Spleen (tissue), 11 donors: ENCODE data around the gene LTC4S. TPM values are rescaled to one million over a fixed set of nuclear protein-coding genes. Genes with fewer than 3 reads are reported as not detected.

Source experiments
- DNase-seq: peaks from one replicate; pipeline ENCODE4 v3.0.0-alpha.2; 2020
- H3K27ac ChIP-seq, 8 donors: fragments of 200-600 bp; sonication (generic) in 7 of 8; 1 replicate in 4 of 8; 2 replicates in 4 of 8; pipeline versions ENCODE4 v1.5.0 to v1.8.0; 2016 to 2021; ENCODE audit warnings: inconsistent platforms in 4 of 8, mild to moderate bottlenecking in 4 of 8, moderate library complexity in 1 of 8
- H3K27me3 ChIP-seq, 7 donors: fragments of 200-600 bp; sonication (generic) in 6 of 7; replicated peaks in 1 of 7; 1 replicate in 4 of 7; 2 replicates in 3 of 7; pipeline versions ENCODE4 v1.5.0 to v1.8.0; 2016 to 2021; ENCODE audit warnings: inconsistent platforms in 3 of 7, mild to moderate bottlenecking in 1 of 7
- H3K36me3 ChIP-seq, 6 donors: fragments of 200-600 bp; sonication (generic) in 5 of 6; 1 replicate in 4 of 6; 2 replicates in 2 of 6; pipeline versions ENCODE4 v1.5.0 to v1.8.0; 2016 to 2021; ENCODE audit warnings: inconsistent platforms in 2 of 6
- H3K4me1 ChIP-seq, 6 donors: fragments of 200-600 bp; sonication (generic) in 5 of 6; 1 replicate in 3 of 6; 2 replicates in 3 of 6; pipeline versions ENCODE4 v1.5.0 to v1.8.0; 2016 to 2021; ENCODE audit warnings: inconsistent platforms in 3 of 6
- H3K4me3 ChIP-seq, 8 donors: fragments of 200-600 bp; sonication (generic) in 7 of 8; 1 replicate in 4 of 8; 2 replicates in 4 of 8; pipeline versions ENCODE4 v1.5.0 to v1.8.0; 2016 to 2021; ENCODE audit warnings: inconsistent platforms in 4 of 8, mild to moderate bottlenecking in 4 of 8, moderate library complexity in 2 of 8
- H3K9me3 ChIP-seq, 8 donors: fragments of 200-600 bp; sonication (generic) in 7 of 8; 1 replicate in 4 of 8; 2 replicates in 4 of 8; pipeline versions ENCODE4 v1.5.0 to v1.8.0; 2016 to 2021; ENCODE audit warnings: inconsistent platforms in 4 of 8
- CTCF ChIP-seq, 11 experiments: fragments of 200-600 bp in 7 of 11; fragments of 450-650 bp in 4 of 11; sonication (generic) in 4 of 11; IDR thresholded peaks in 8 of 11; conservative IDR thresholded peaks in 3 of 11; 1 replicate in 7 of 11; 2 replicates in 4 of 11; pipeline versions ENCODE4 v1.4.0 to v1.8.0; 2016 to 2021; ENCODE audit warnings: antibody characterized with exemption in 11 of 11, inconsistent platforms in 4 of 11, mild to moderate bottlenecking in 1 of 11
- POLR2A ChIP-seq, 3 donors: fragments of 450-650 bp; IDR thresholded peaks; one replicate each; pipeline ENCODE4 v1.5.1; 2017; ENCODE audit warnings: antibody characterized with exemption in 3 of 3, mild to moderate bottlenecking in 1 of 3
- POLR2AphosphoS5 ChIP-seq, 3 donors: sonication (generic); formaldehyde crosslinking; IDR thresholded peaks; one replicate each; pipeline ENCODE4 v1.5.1; 2017; ENCODE audit warnings: antibody characterized with exemption in 3 of 3
- WGBS, 5 donors: extraction: QIAGEN DNeasy Blood & Tissue Kit in 3 of 5; methylation state at CpG; one replicate each; pipeline versions ENCODE4 v1.1.5 to v1.1.7; 2013 to 2018; 5-methylcytosine and 5-hydroxymethylcytosine counted together
- intact Hi-C: fragments of 100-400 bp; cut with DNase I; formaldehyde crosslinking; loops from one replicate; pipeline ENCODE4 v1.15.0; 2023; ENCODE audit warnings: low total_unique reads
- polyA plus RNA-seq, 3 donors: library from polyadenylated mRNA; stranded (reverse); fragments of 200-250 nt; gene quantifications; one replicate each; pipeline ENCODE4 v1.2.1, GENCODE V29; 2013
- total RNA-seq, 7 donors: library from RNA; depleted of rRNA in 3 of 7; stranded (reverse); fragments of >200 nt in 3 of 7; fragmentation: NEBNext Ultra II Directional in 4 of 7; extraction: Animal tissue kit (Norgen Biotek cat#: 25700) in 4 of 7; gene quantifications; one replicate each; pipeline versions ENCODE4 v1.1.0 to v1.2.1, GENCODE V29; 2016 to 2021
- donor health status: healthy with polysubstance abuse.
- donor health status: DM: no; HTN: no; CAD: no; lungs with moderate emphysema.
- donor health status: DM: no; HTN: no; CAD: no.
- donor health status: Bipolar disorder and iron deficiency.
- donor health status: healthy.
- donor health status: DM: no; HTN: no; CAD: no.
- donor health status: DM: yes; HTN: yes; CAD: no.

The LTC4S gene
- total and polyA plus RNA-seq, 10 donors, result 3.1 to 24.2 (median 9.0) TPM

- Histone ChIP-seq H3K4me1 (peaks cover 15 to 99% (median 70%) of the 10 kb centered on the region in 6 donors), H3K36me3 (no peaks in the 10 kb centered on the region), H3K27ac (peak overlapping the region in 5 of 8 donors; percentile 26 to 68 (median 67)), H3K4me3 (no peak overlapping the region), H3K27me3 (no peaks in the 10 kb centered on the region), H3K9me3 (no peaks in the 10 kb centered on the region)
- TF ChIP-seq POLR2AphosphoS5 (IDR thresholded peaks at IDR 0.05), result no peak
- no peak for TF ChIP-seq CTCF (IDR thresholded peaks at IDR 0.05 in 8 of 11, conservative IDR thresholded peaks at IDR 0.05 in 3 of 11)
- TF ChIP-seq POLR2A (IDR thresholded peaks at IDR 0.05), result no peak
- WGBS, 5 donors, result 65 to 82% (median 72%) methylated on average over 9 of the region's 9 CpGs
- intact Hi-C loops, result no loop called here
- DNase-seq, result peak; percentile 28
Measured at GRCh38 chr5:179759581-179760551, 33.9 kb upstream of the LTC4S start.

- peak overlapping the region in 6 of 8 donors; percentile 24 to 73 (median 44) for H3K27ac ChIP-seq
- intact Hi-C loops, result no loop called here
- no peak overlapping the region for H3K4me3 ChIP-seq
- no peaks in the 10 kb centered on the region for H3K9me3 ChIP-seq
- H3K27me3 ChIP-seq, result no peaks in the 10 kb centered on the region
- no peak for TF ChIP-seq POLR2A (IDR thresholded peaks at IDR 0.05)
- TF ChIP-seq POLR2AphosphoS5 (IDR thresholded peaks at IDR 0.05), result peak; percentile 29 to 39 (median 34)
- TF ChIP-seq CTCF (IDR thresholded peaks at IDR 0.05 in 8 of 11, conservative IDR thresholded peaks at IDR 0.05 in 3 of 11), result no peak
- 35 to 54% (median 41%) methylated on average over 9 to 10 of the region's 10 CpGs for WGBS, 5 donors
- peaks cover 15 to 99% (median 74%) of the 10 kb centered on the region in 6 donors for H3K4me1 ChIP-seq
- DNase-seq, result no peak
- peaks cover 0 to 24% (median 21%) of the 10 kb centered on the region in 6 donors for H3K36me3 ChIP-seq
Measured at GRCh38 chr5:179762079-179762780, 31.6 kb upstream of the LTC4S start.

- no peaks in the 10 kb centered on the region for H3K27me3 ChIP-seq
- 22 to 55% (median 29%) methylated on average over 3 of the region's 3 CpGs for WGBS, 5 donors
- TF ChIP-seq CTCF (IDR thresholded peaks at IDR 0.05 in 8 of 11, conservative IDR thresholded peaks at IDR 0.05 in 3 of 11) (no peak), POLR2AphosphoS5 (IDR thresholded peaks at IDR 0.05) (no peak), POLR2A (IDR thresholded peaks at IDR 0.05) (no peak)
- intact Hi-C loops, result no loop called here
- H3K27ac ChIP-seq, result peak overlapping the region in 6 of 8 donors; percentile 24 to 73 (median 44)
- no peak overlapping the region for H3K4me3 ChIP-seq
- H3K9me3 ChIP-seq, result no peaks in the 10 kb centered on the region
- H3K36me3 ChIP-seq, result peaks cover 0 to 29% (median 23%) of the 10 kb centered on the region in 6 donors
- peaks cover 15 to 99% (median 74%) of the 10 kb centered on the region in 6 donors for H3K4me1 ChIP-seq
- no peak for DNase-seq
Measured at GRCh38 chr5:179762781-179763176, 31.0 kb upstream of the LTC4S start.
